Psoas muscle (tissue), 8 donors: Measurements from ENCODE around the gene MAPK1IP1L. TPM values are rescaled to one million over a fixed set of nuclear protein-coding genes. Genes with fewer than 3 reads are reported as not detected.
A peak's percentile ranks its signal among the peaks of the same experiment; 100 is the strongest.

Experiments
- ATAC-seq, 4 donors: fragments of 200-7000 bp; cut with Tn5 transposase; one replicate each; pipeline ENCODE4 v1.9.1; 2020; ENCODE audit warnings: moderate library complexity in 3 of 4, mild to moderate bottlenecking in 2 of 4
- DNase-seq, 2 donors: peaks; one replicate each; pipeline ENCODE4 v3.0.0-alpha.2; 2020
- H3K27ac ChIP-seq: fragments of 200-600 bp; one replicate; pipeline ENCODE4 v1.8.0; 2022
- H3K27me3 ChIP-seq, 3 donors: fragments of 200-600 bp in 1 of 3; one replicate each; pipeline versions ENCODE4 v1.6.1 to v1.8.0; 2013 to 2022; ENCODE audit warnings: low read length in 2 of 3, mild to moderate bottlenecking in 2 of 3, moderate library complexity in 1 of 3; ENCODE audit not compliant: insufficient read depth in 3 of 3
- H3K36me3 ChIP-seq, 2 donors: fragments of 200-600 bp in 1 of 2; one replicate each; pipeline versions ENCODE4 v1.6.1 to v1.8.0; 2013 to 2022; ENCODE audit warnings: low read depth in 1 of 2, mild to moderate bottlenecking in 1 of 2, moderate library complexity in 1 of 2; ENCODE audit not compliant: insufficient read depth in 1 of 2
- H3K4me1 ChIP-seq: fragments of 200-600 bp; one replicate; pipeline ENCODE4 v1.8.0; 2022
- H3K4me3 ChIP-seq: fragments of 200-600 bp; one replicate; pipeline ENCODE4 v1.8.0; 2022; ENCODE audit warnings: mild to moderate bottlenecking
- H3K9me3 ChIP-seq: fragments of 200-600 bp; one replicate; pipeline ENCODE4 v1.8.0; 2022
- WGBS, 3 donors: extraction: QIAGEN DNeasy Blood & Tissue Kit; methylation state at CpG; one replicate each; pipeline versions ENCODE4 v1.1.6 to v1.1.7; 2013; 5-methylcytosine and 5-hydroxymethylcytosine counted together
- intact Hi-C, 2 donors: fragments of 100-400 bp; cut with DNase I; formaldehyde crosslinking; loops; one replicate each; pipeline versions ENCODE4 v1.11.0 to v1.14.2; 2022
- polyA plus RNA-seq, 3 donors: library from polyadenylated mRNA; stranded (reverse); fragments of 200-250 nt; gene quantifications; one replicate each; pipeline ENCODE4 v1.2.3, GENCODE V29; 2013
- total RNA-seq, 4 donors: library from RNA; stranded (reverse); fragmentation: NEBNext Ultra II Directional in 2 of 4; extraction: Animal tissue kit (Norgen Biotek cat#: 25700) in 2 of 4; gene quantifications; one replicate each; pipeline versions ENCODE4 v1.2.1 to v1.2.4, GENCODE V29; 2021 to 2023
- TF ChIP-seq, protein P1 (sequence below): fragments of 200-600 bp; IDR thresholded peaks from one replicate; pipeline ENCODE4 v1.8.0; 2022; ENCODE audit warnings: antibody characterized with exemption
- donor health status: healthy with polysubstance abuse.
- donor health status: DM: no; HTN: no; CAD: no; lungs with moderate emphysema.
- donor health status: Bipolar disorder and iron deficiency.
- donor health status: healthy.
- donor health status: DM: yes; HTN: yes; CAD: no.
- donor health status: DM: no; HTN: no; CAD: no.
- donor health status: DM: no; HTN: no; CAD: no.
- donor health status: DM: yes; HTN: yes; CAD: no.

MAPK1IP1L gene
- total and polyA plus RNA-seq, 7 donors, result 17.6 to 60.1 (median 46.2) TPM

DNA sequence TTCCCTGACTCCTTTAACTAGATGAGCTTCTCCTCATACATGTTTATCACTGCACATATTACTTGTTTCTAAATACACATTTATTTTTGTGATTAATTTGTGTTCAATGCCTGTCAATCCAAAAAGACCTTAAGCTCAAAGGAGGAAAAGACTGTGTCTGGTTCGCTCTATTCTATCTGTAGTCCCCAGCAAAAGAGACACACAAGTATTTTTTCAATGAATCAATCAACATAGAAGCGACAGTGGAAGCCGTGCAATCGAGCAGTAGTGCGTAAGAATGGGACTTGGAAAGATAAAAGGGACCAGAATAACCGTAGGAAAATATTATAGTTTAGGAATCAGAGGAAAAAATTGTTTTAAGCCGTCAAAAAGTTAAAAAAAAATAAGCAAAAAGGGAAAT lies 25.5 kb upstream of the MAPK1IP1L start:
- intact Hi-C loops, result no loop called here
- H3K36me3 ChIP-seq, result no peaks in the 10 kb centered on the region
- H3K27ac ChIP-seq, result no peak overlapping the region
- WGBS, 3 donors, result 19 to 28% (median 20%) methylated on average over 7 of the region's 7 CpGs
- no peaks in the 10 kb centered on the region for H3K27me3 ChIP-seq
- ATAC-seq (no peak), DNase-seq (no peak)
- TF ChIP-seq, protein P1, sequence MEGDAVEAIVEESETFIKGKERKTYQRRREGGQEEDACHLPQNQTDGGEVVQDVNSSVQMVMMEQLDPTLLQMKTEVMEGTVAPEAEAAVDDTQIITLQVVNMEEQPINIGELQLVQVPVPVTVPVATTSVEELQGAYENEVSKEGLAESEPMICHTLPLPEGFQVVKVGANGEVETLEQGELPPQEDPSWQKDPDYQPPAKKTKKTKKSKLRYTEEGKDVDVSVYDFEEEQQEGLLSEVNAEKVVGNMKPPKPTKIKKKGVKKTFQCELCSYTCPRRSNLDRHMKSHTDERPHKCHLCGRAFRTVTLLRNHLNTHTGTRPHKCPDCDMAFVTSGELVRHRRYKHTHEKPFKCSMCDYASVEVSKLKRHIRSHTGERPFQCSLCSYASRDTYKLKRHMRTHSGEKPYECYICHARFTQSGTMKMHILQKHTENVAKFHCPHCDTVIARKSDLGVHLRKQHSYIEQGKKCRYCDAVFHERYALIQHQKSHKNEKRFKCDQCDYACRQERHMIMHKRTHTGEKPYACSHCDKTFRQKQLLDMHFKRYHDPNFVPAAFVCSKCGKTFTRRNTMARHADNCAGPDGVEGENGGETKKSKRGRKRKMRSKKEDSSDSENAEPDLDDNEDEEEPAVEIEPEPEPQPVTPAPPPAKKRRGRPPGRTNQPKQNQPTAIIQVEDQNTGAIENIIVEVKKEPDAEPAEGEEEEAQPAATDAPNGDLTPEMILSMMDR, result no peak
- H3K4me1 ChIP-seq, result peaks cover 22% of the 10 kb centered on the region
- no peaks in the 10 kb centered on the region for H3K9me3 ChIP-seq
- H3K4me3 ChIP-seq, result peak overlapping the region; percentile 79

DNA sequence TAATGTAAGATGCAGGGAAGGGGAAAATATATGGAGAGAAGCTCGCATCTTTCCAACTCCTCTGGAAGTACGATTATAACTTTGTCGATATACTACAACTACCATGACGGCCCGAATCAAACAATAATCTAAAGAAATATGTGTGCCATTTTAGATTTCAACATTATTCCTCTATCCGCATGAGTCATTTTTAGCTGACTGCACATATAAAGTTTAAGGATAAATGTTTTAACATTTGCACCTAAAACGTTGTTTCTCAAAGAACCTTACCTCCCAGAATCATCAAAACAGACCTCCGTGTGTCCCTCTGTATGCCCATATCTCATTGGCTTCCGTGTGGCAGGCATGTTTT lies 25.0 kb upstream of the MAPK1IP1L start:
- peak overlapping the region; percentile 79 for H3K4me3 ChIP-seq
- TF ChIP-seq, protein P1, result no peak
- no peaks in the 10 kb centered on the region for H3K27me3 ChIP-seq
- WGBS, 3 donors, result 1 to 2% (median 2%) methylated on average over 9 of the region's 9 CpGs
- no peak for DNase-seq
- H3K36me3 ChIP-seq, result no peaks in the 10 kb centered on the region
- no peaks in the 10 kb centered on the region for H3K9me3 ChIP-seq
- intact Hi-C loops, result no loop called here
- peak overlapping the region; percentile 65 for H3K27ac ChIP-seq
- ATAC-seq, result no peak
- H3K4me1 ChIP-seq, result peaks cover 22% of the 10 kb centered on the region

DNA sequence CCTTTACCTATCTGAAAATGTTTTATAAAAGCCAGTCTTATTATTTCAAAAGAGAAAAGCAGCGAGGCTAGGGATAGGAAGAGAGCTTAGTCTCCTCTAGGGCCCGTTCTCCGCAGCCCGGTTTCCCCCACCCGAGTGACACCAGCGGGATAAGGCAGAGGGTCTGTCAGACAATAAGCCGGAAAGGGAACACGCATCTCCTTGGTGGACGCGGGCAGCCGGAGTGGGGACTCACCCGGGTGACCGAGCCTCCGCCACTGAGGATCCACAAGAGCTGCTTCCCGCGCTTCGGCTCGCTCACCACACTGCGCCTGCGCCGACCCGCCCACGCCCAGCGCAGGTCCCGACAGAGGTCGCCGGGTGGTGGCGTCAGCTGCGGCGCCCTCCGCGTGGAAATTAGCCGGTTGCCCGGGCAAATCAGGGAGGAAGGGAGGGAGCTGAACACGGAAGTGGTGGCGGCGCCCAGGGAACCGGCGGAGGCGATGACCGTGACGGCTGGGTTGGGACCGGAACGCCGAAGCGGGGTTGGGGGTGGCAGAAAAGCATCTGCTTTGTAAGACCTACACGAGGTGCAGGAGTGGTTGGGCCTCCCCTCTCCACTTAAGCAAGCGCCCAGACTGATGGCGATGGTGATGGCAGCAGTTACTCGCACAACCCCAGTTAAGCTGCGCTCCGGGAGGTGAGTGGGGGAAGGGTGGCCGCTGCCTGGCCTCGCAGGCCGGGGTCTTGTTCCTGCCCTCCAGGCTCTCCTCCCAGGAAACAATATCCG lies 24.5 kb upstream of the MAPK1IP1L start, which contains the start of the genes SOCS4 and WDHD1:
Gene SOCS4 (plus strand): TSS at position 444 of the 769 bp plus-strand sequence. CDS start 15,806 bp downstream, outside the sequence.
Gene WDHD1 (minus strand): TSS at position 307 of the 769 bp plus-strand sequence. CDS start 312 bp downstream, outside the sequence.
- Histone ChIP-seq H3K36me3 (peaks cover 0 to 1% of the 10 kb centered on the region in 2 donors), H3K9me3 (no peaks in the 10 kb centered on the region), H3K4me3 (peak within 1 kb of the TSS; percentile 79), H3K4me1 (peaks cover 22% of the 10 kb centered on the region), H3K27me3 (no peaks in the 10 kb centered on the region), H3K27ac (peak within 1 kb of the TSS; percentile 65)
- TF ChIP-seq, protein P1, result no peak
- peak; percentile 95 to 98 for DNase-seq
- 0 to 1% (median 0%) methylated on average over 56 of the region's 56 CpGs for WGBS, 3 donors
- intact Hi-C loops, result no loop called here
- peak; percentile 99 to 100 (median 100) for ATAC-seq

DNA sequence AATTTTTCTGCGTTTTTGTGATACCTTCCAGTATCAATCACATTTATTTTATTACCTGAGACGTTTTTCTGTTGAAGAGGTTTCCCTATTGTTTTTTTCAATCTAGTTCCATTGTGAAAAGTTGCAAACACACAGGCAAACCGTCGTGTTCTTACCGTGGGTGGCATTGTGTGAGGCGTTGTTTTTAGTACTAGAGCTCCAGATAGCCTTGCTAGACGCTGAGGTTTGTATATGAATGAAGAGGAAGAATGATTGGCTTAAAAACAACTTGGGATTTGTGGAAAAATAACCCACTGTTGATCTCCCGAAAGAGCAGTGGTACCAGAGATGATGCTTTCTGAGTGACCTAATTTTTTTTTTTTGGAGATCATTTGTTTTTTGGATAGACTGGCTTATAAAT lies 23.4 kb upstream of the MAPK1IP1L start:
- peaks cover 0 to 5% of the 10 kb centered on the region in 2 donors for H3K36me3 ChIP-seq
- 3 to 4% (median 4%) methylated on average over 8 of the region's 8 CpGs for WGBS, 3 donors
- TF ChIP-seq, protein P1, result no peak
- ATAC-seq (no peak), DNase-seq (no peak)
- H3K27ac ChIP-seq, result no peak overlapping the region
- no peaks in the 10 kb centered on the region for H3K9me3 ChIP-seq
- H3K4me1 ChIP-seq, result peaks cover 22% of the 10 kb centered on the region
- H3K27me3 ChIP-seq, result no peaks in the 10 kb centered on the region
- intact Hi-C loops, result no loop called here
- peak overlapping the region; percentile 79 for H3K4me3 ChIP-seq
